Prostate gland (tissue), 2 donors: ENCODE data around the gene TIA1. TPM values are rescaled to one million over a fixed set of nuclear protein-coding genes. Genes with fewer than 3 reads are reported as not detected.
A peak's percentile ranks its signal among the peaks of the same experiment; 100 is the strongest.
"Not testable (repeated sequence)": the region's sequence is repeated elsewhere in the genome, so short reads cannot be mapped to it uniquely, and the experiment has no call there.

Source experiments
- DNase-seq: peaks from one replicate; pipeline ENCODE4 v3.0.0-alpha.2; 2019; ENCODE audit warnings: low spot score
- H3K27ac ChIP-seq, 2 donors: fragments of 200-600 bp; sonication (generic); 2 replicates each; pipeline ENCODE4 v1.5.1; 2017 to 2019
- H3K27me3 ChIP-seq: fragments of 200-600 bp; sonication (generic); replicated peaks from 2 replicates; pipeline ENCODE4 v1.5.1; 2019; ENCODE audit not compliant: insufficient read depth
- H3K36me3 ChIP-seq, 2 donors: fragments of 200-600 bp; sonication (generic); 1 replicate in 1 of 2; 2 replicates in 1 of 2; pipeline versions ENCODE4 v1.5.1 to v1.8.1; 2017 to 2019
- H3K4me1 ChIP-seq: fragments of 200-600 bp; sonication (generic); replicated peaks from 2 replicates; pipeline ENCODE4 v1.5.1; 2019
- H3K4me3 ChIP-seq, 2 donors: fragments of 200-600 bp; sonication (generic); 2 replicates each; pipeline ENCODE4 v1.5.1; 2017 to 2019
- H3K9me3 ChIP-seq: fragments of 200-600 bp; sonication (generic); 2 replicates; pipeline ENCODE4 v1.5.1; 2017
- CTCF ChIP-seq, 4 experiments: fragments of 200-600 bp in 2 of 4; fragments of 450-650 bp in 2 of 4; sonication (generic) in 2 of 4; IDR thresholded peaks; 1 replicate in 3 of 4; 2 replicates in 1 of 4; pipeline ENCODE4 v1.5.1; 2016 to 2019; ENCODE audit warnings: antibody characterized with exemption in 4 of 4, mild to moderate bottlenecking in 2 of 4, moderate library complexity in 2 of 4
- POLR2A ChIP-seq: fragments of 450-650 bp; IDR thresholded peaks from one replicate; pipeline ENCODE4 v1.6.1; 2016; ENCODE audit warnings: antibody characterized with exemption, mild to moderate bottlenecking
- POLR2AphosphoS5 ChIP-seq: sonication (generic); formaldehyde crosslinking; IDR thresholded peaks from one replicate; pipeline ENCODE4 v1.6.1; 2017; ENCODE audit warnings: antibody characterized with exemption
- WGBS: methylation state at CpG from one replicate; pipeline ENCODE4 v1.1.5; 2018; 5-methylcytosine and 5-hydroxymethylcytosine counted together
- intact Hi-C: fragments of 100-400 bp; cut with DNase I; formaldehyde crosslinking; loops from one replicate; pipeline ENCODE4 v1.14.2; 2022
- total RNA-seq, 2 donors: library from RNA; depleted of rRNA; stranded (reverse); fragments of >200 nt; gene quantifications; one replicate each; pipeline ENCODE4 v1.1.0, GENCODE V29; 2016

Gene TIA1
- total RNA-seq, 2 donors from 2014 or later, result 65.3 to 100 TPM

GRCh38 chr2:70270323-70270722 is 21.9 kb upstream of the TIA1 start:
- Histone ChIP-seq H3K27me3 (no peaks in the 10 kb centered on the region), H3K9me3 (no peaks in the 10 kb centered on the region), H3K27ac (no peak overlapping the region), H3K36me3 (no peaks in the 10 kb centered on the region), H3K4me1 (no peaks in the 10 kb centered on the region), H3K4me3 (no peak overlapping the region)
- intact Hi-C loops, result no loop called here
- 57% methylated on average over 3 of the region's 3 CpGs for WGBS
- TF ChIP-seq CTCF (IDR thresholded peaks at IDR 0.05) (no peak), POLR2AphosphoS5 (no peak), POLR2A (no peak)
- DNase-seq, result no peak

- DNase-seq, H3K27ac ChIP-seq, intact Hi-C loops, H3K27me3 ChIP-seq, H3K4me1 ChIP-seq, H3K4me3 ChIP-seq, H3K36me3 ChIP-seq, H3K9me3 ChIP-seq: not testable (repeated sequence)
- WGBS, result 92% methylated on average over 18 of the region's 18 CpGs
These were observed 21.2 kb upstream of the TIA1 start for GRCh38 chr2:70269422-70270302.

- WGBS, result 96% methylated on average over 30 of the region's 30 CpGs
- H3K36me3 ChIP-seq, result not testable (repeated sequence)
These were observed 18.5 kb upstream of the TIA1 start for GRCh38 chr2:70266925-70267324.

GRCh38 chr2:70261501-70261900 is 13.1 kb upstream of the TIA1 start:
- Histone ChIP-seq H3K36me3 (no peaks in the 10 kb centered on the region), H3K9me3 (no peaks in the 10 kb centered on the region), H3K4me3 (no peak overlapping the region), H3K27ac (no peak overlapping the region), H3K4me1 (peaks cover 18% of the 10 kb centered on the region), H3K27me3 (no peaks in the 10 kb centered on the region)
- DNase-seq, result no peak
- TF ChIP-seq POLR2AphosphoS5, result no peak
- no peak for TF ChIP-seq CTCF (IDR thresholded peaks at IDR 0.05)
- TF ChIP-seq POLR2A, result no peak
- intact Hi-C loops, result loop anchor here (5.0 kb wide), 1 partner anchor 36 kb away; no protein-coding TSS in a partner anchor
- 76% methylated on average over 1 of the region's 1 CpG for WGBS

More at GRCh38 chr2:70266925-70267324, 18.5 kb upstream of the TIA1 start:
- H3K27ac ChIP-seq, H3K4me1 ChIP-seq, DNase-seq, H3K27me3 ChIP-seq, intact Hi-C loops, H3K9me3 ChIP-seq, H3K4me3 ChIP-seq: not testable (repeated sequence)

- Histone ChIP-seq H3K27me3 (no peaks in the 10 kb centered on the region), H3K4me1 (peaks cover 18% of the 10 kb centered on the region), H3K27ac (peak overlapping the region; percentile 87 to 93), H3K9me3 (no peaks in the 10 kb centered on the region), H3K36me3 (no peaks in the 10 kb centered on the region), H3K4me3 (peak overlapping the region; percentile 88 to 93)
- peak; percentile 38 for DNase-seq
- TF ChIP-seq CTCF (IDR thresholded peaks at IDR 0.05), result no peak
- TF ChIP-seq POLR2A, result no peak
- peak; percentile 3 for TF ChIP-seq POLR2AphosphoS5
- 4% methylated on average over 12 of the region's 12 CpGs for WGBS
- intact Hi-C loops, result no loop called here
These were observed 10.1 kb upstream of the TIA1 start for GRCh38 chr2:70258532-70258875.
